K562 (cell line): ENCODE measurements around the gene AAK1. TPM values are rescaled to one million over a fixed set of nuclear protein-coding genes. Genes with fewer than 3 reads are reported as not detected.

Source experiments
- DMBX1 ChIP-seq: fragments of 250-450 bp; sonication (Bioruptor Pico); IDR thresholded peaks from 2 replicates; pipeline ENCODE4 v1.8.0; 2022; ENCODE audit warnings: inconsistent platforms, mild to moderate bottlenecking, moderate library complexity, borderline replicate concordance
- ERF ChIP-seq: fragments of 450-650 bp; formaldehyde crosslinking; IDR thresholded peaks from 2 replicates; pipeline ENCODE4 v1.4.0; 2020; ENCODE audit warnings: mild to moderate bottlenecking, mixed read lengths
- HNRNPH1 ChIP-seq: fragments of 200-400 bp; formaldehyde crosslinking; optimal IDR thresholded peaks from 2 replicates; pipeline ENCODE3; 2017; ENCODE audit warnings: low read depth, mild to moderate bottlenecking, low read length, moderate library complexity
- KDM5B ChIP-seq: fragments of 200-600 bp; sonication (generic); IDR thresholded peaks from 2 replicates; pipeline ENCODE4 v1.6.1; 2012; ENCODE audit warnings: low read depth, mild to moderate bottlenecking, moderate library complexity, low read length, control low read depth, inconsistent platforms; ENCODE audit not compliant: insufficient replicate concordance
- MCM5 ChIP-seq: fragments of 450-650 bp; IDR thresholded peaks from 2 replicates; pipeline ENCODE4 v1.6.1; 2016; ENCODE audit warnings: low read depth
- MCM7 ChIP-seq, 2 experiments: fragments of 450-650 bp; IDR thresholded peaks; 2 replicates each; pipeline ENCODE4 v1.6.1; 2016 to 2018
- MEIS2 ChIP-seq: fragments of 450-650 bp; IDR thresholded peaks from 2 replicates; pipeline ENCODE4 v1.6.1; 2014; ENCODE audit warnings: mild to moderate bottlenecking; ENCODE audit not compliant: partially characterized antibody
- NFYB ChIP-seq: IDR thresholded peaks from 2 replicates; pipeline ENCODE4 v1.6.1; 2011; ENCODE audit warnings: mild to moderate bottlenecking, moderate library complexity; ENCODE audit not compliant: insufficient read length; ENCODE audit errors: extremely low read depth
- TEAD4 ChIP-seq, 2 experiments: sonication (generic) in 1 of 2; formaldehyde crosslinking in 1 of 2; IDR thresholded peaks; 2 replicates each; pipeline versions ENCODE4 v1.6.1 to v1.8.0; 2012 to 2022; ENCODE audit warnings: borderline replicate concordance in 1 of 2, inconsistent platforms in 1 of 2, low read length in 1 of 2, mild to moderate bottlenecking in 1 of 2, missing genetic modification reagents in 1 of 2
- TRIM24 ChIP-seq, 2 experiments: fragments of 450-650 bp; IDR thresholded peaks; 2 replicates each; pipeline ENCODE4 v1.6.1; 2016
- ZNF408 ChIP-seq: fragments of 250-450 bp; sonication (Bioruptor Pico); IDR thresholded peaks from 2 replicates; pipeline ENCODE4 v1.4.0; 2020; ENCODE audit warnings: low read depth, mild to moderate bottlenecking, moderate library complexity
- polyA plus RNA-seq, 8 experiments: library from polyadenylated mRNA; depleted of rRNA in 4 of 8; stranded (reverse) in 5 of 8; unstranded in 3 of 8; fragments of >200 nt; fragmentation: Nextera tagmentation in 2 of 8; fragmentation: Illumina TruSeq in 1 of 8; extraction: Ambion mirVana in 2 of 8; extraction: Trizol in 1 of 8; gene quantifications; 2 replicates each; pipeline versions ENCODE4 v1.2.1 to v1.2.3, GENCODE V29; 2011 to 2014; ENCODE audit warnings: inconsistent platforms in 1 of 8, missing spikeins in 1 of 8
- total RNA-seq, 7 experiments: library from RNA; depleted of rRNA in 6 of 7; stranded (reverse); fragments of >200 nt in 6 of 7; fragmentation: Illumina TruSeq in 2 of 7; extraction: Trizol in 2 of 7; gene quantifications; 2 replicates each; pipeline versions ENCODE4 v1.2.1 to v1.2.3, GENCODE V29; 2011 to 2021; ENCODE audit warnings: low replicate concordance in 1 of 7
- TF ChIP-seq, protein P1 (sequence below), 2 experiments: fragments of 200-800 bp in 1 of 2; sonication (Bioruptor generic) in 1 of 2; sonication (generic) in 1 of 2; formaldehyde crosslinking in 1 of 2; IDR thresholded peaks in 1 of 2; conservative IDR thresholded peaks in 1 of 2; 2 replicates each; pipeline versions ENCODE4 v1.5.0 to v1.6.1; 2016 to 2020; ENCODE audit warnings: missing compliant biosample characterization in 1 of 2, missing genetic modification characterization in 1 of 2, missing genetic modification reagents in 1 of 2
- TF ChIP-seq, protein P2 (sequence below): fragments of 200-800 bp; sonication (Bioruptor generic); IDR thresholded peaks from 2 replicates; pipeline ENCODE4 v1.6.1; 2017; ENCODE audit warnings: missing genetic modification characterization, missing compliant biosample characterization
- TF ChIP-seq, protein P3 (sequence below): fragments of 450-650 bp; formaldehyde crosslinking; IDR thresholded peaks from 2 replicates; pipeline ENCODE4 v1.4.0; 2022; ENCODE audit warnings: missing genetic modification characterization
- TF ChIP-seq, protein P4 (sequence below): fragments of 250-450 bp; sonication (Bioruptor Pico); IDR thresholded peaks from 2 replicates; pipeline ENCODE4 v1.5.0; 2021
- TF ChIP-seq, protein P5 (sequence below), 2 experiments: fragments of 450-650 bp; conservative IDR thresholded peaks; 2 replicates each; pipeline ENCODE4 v1.6.1; 2017; ENCODE audit warnings: mild to moderate bottlenecking in 2 of 2, moderate library complexity in 2 of 2
- TF ChIP-seq, protein P6 (sequence below), 2 experiments: IDR thresholded peaks; 2 replicates each; pipeline ENCODE4 v1.6.1; 2011; ENCODE audit warnings: borderline replicate concordance in 1 of 2, control low read depth in 1 of 2, low read depth in 1 of 2, low read length in 1 of 2, mild to moderate bottlenecking in 1 of 2, mixed read lengths in 1 of 2, moderate library complexity in 1 of 2; ENCODE audit not compliant: insufficient read depth in 1 of 2, insufficient read length in 1 of 2, poor library complexity in 1 of 2, severe bottlenecking in 1 of 2; ENCODE audit errors: extremely low read depth in 1 of 2

Gene AAK1
- total and polyA plus RNA-seq, 9 of the 15 experiments (the other 6 are each of a cell fraction or from before 2014, with no cell fraction given): 0.89 to 17.1 (median 6.0) TPM

DNA sequence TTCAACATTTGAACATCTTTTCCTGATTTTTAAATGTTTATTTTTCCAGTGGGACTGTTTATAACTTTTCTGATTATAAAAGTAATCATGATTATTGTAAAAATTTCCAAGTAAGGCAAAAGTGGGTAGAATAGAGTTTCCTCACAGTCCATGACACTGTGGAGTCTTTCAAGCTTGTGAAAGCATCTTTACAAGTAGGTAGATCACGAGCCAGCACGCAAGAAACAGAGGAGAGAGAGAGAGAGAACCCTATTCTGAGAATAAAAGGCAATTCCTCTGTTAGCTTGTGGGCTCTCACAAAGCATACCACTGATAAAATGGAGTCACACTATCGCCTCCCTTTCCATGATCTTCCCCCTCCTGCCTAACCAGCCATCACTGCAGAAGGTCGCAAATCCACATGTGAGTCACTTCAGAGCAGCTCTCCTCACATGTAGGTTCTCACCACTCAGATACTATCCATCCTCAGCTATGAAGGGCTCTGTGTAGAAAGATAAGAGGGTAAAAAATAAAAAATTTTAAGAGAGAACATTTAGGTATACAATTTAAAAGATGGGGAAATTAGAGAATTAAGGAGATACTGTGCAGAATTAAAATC is 40.3 kb downstream of the AAK1 start (continued):
- TF ChIP-seq, protein P1, sequence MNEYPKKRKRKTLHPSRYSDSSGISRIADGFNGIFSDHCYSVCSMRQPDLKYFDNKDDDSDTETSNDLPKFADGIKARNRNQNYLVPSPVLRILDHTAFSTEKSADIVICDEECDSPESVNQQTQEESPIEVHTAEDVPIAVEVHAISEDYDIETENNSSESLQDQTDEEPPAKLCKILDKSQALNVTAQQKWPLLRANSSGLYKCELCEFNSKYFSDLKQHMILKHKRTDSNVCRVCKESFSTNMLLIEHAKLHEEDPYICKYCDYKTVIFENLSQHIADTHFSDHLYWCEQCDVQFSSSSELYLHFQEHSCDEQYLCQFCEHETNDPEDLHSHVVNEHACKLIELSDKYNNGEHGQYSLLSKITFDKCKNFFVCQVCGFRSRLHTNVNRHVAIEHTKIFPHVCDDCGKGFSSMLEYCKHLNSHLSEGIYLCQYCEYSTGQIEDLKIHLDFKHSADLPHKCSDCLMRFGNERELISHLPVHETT (CRISPR knock-in tag; conservative IDR thresholded peaks at IDR 0.05 in 1 of 2, IDR thresholded peaks at IDR 0.05 in 1 of 2): 0 out of 4 replicates have a peak, but pooled peaks of 1 of the 2 experiments have one; percentile 38
- TF ChIP-seq, protein P2, sequence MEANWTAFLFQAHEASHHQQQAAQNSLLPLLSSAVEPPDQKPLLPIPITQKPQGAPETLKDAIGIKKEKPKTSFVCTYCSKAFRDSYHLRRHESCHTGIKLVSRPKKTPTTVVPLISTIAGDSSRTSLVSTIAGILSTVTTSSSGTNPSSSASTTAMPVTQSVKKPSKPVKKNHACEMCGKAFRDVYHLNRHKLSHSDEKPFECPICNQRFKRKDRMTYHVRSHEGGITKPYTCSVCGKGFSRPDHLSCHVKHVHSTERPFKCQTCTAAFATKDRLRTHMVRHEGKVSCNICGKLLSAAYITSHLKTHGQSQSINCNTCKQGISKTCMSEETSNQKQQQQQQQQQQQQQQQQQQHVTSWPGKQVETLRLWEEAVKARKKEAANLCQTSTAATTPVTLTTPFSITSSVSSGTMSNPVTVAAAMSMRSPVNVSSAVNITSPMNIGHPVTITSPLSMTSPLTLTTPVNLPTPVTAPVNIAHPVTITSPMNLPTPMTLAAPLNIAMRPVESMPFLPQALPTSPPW: peak; percentile 31; the same call in 1 of the 2 replicates
- TF ChIP-seq, protein P3, sequence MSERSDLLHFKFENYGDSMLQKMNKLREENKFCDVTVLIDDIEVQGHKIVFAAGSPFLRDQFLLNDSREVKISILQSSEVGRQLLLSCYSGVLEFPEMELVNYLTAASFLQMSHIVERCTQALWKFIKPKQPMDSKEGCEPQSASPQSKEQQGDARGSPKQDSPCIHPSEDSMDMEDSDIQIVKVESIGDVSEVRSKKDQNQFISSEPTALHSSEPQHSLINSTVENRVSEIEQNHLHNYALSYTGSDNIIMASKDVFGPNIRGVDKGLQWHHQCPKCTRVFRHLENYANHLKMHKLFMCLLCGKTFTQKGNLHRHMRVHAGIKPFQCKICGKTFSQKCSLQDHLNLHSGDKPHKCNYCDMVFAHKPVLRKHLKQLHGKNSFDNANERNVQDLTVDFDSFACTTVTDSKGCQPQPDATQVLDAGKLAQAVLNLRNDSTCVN: no peak
- TF ChIP-seq KDM5B: no peak
- TF ChIP-seq NFYB: no peak
- TF ChIP-seq TEAD4 (IDR thresholded peaks at IDR 0.05; ENCODE audit: low read length): peak; percentile 44; the same call in 1 of the 2 replicates
- TF ChIP-seq TEAD4 (CRISPR knock-in tag; IDR thresholded peaks at IDR 0.05; ENCODE audit: borderline replicate concordance): no peak
- no peak for TF ChIP-seq ZNF408
- no peak for TF ChIP-seq MCM5
- TF ChIP-seq, protein P4, sequence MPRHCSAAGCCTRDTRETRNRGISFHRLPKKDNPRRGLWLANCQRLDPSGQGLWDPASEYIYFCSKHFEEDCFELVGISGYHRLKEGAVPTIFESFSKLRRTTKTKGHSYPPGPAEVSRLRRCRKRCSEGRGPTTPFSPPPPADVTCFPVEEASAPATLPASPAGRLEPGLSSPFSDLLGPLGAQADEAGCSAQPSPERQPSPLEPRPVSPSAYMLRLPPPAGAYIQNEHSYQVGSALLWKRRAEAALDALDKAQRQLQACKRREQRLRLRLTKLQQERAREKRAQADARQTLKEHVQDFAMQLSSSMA (CRISPR knock-in tag): no peak
- TF ChIP-seq, protein P5, sequence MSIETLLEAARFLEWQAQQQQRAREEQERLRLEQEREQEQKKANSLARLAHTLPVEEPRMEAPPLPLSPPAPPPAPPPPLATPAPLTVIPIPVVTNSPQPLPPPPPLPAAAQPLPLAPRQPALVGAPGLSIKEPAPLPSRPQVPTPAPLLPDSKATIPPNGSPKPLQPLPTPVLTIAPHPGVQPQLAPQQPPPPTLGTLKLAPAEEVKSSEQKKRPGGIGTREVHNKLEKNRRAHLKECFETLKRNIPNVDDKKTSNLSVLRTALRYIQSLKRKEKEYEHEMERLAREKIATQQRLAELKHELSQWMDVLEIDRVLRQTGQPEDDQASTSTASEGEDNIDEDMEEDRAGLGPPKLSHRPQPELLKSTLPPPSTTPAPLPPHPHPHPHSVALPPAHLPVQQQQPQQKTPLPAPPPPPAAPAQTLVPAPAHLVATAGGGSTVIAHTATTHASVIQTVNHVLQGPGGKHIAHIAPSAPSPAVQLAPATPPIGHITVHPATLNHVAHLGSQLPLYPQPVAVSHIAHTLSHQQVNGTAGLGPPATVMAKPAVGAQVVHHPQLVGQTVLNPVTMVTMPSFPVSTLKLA (conservative IDR thresholded peaks at IDR 0.05): peak in 1 of 2 experiments; percentile 40; a peak in 1 of 4 replicates
- TF ChIP-seq HNRNPH1: no peak
- 0 out of 2 replicates have a peak, but pooled peaks have one; percentile 28 for TF ChIP-seq DMBX1 (CRISPR knock-in tag)
- TF ChIP-seq, protein P6, sequence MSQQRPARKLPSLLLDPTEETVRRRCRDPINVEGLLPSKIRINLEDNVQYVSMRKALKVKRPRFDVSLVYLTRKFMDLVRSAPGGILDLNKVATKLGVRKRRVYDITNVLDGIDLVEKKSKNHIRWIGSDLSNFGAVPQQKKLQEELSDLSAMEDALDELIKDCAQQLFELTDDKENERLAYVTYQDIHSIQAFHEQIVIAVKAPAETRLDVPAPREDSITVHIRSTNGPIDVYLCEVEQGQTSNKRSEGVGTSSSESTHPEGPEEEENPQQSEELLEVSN (IDR thresholded peaks at IDR 0.05; ENCODE audit: borderline replicate concordance in 1 of 2, extremely low read depth in 1 of 2, insufficient read depth in 1 of 2, insufficient read length in 1 of 2, low read depth in 1 of 2, low read length in 1 of 2, poor library complexity in 1 of 2, severe bottlenecking in 1 of 2): peak in 1 of 2 experiments; percentile 17
- TF ChIP-seq MCM7 (IDR thresholded peaks at IDR 0.05): no peak
- peak; percentile 2 for TF ChIP-seq MEIS2
- no peak for TF ChIP-seq ERF
- TF ChIP-seq TRIM24 (IDR thresholded peaks at IDR 0.05): 0 out of 4 replicates have a peak, but pooled peaks of 1 of the 2 experiments have one; percentile 19
